ENCODE measurements around the gene ZNF687.
A peak's percentile ranks its signal among the peaks of the same experiment; 100 is the strongest.
"Not testable (repeated sequence)": the region's sequence is repeated elsewhere in the genome, so short reads cannot be mapped to it uniquely, and the experiment has no call there.

The ZNF687 gene, protein sequence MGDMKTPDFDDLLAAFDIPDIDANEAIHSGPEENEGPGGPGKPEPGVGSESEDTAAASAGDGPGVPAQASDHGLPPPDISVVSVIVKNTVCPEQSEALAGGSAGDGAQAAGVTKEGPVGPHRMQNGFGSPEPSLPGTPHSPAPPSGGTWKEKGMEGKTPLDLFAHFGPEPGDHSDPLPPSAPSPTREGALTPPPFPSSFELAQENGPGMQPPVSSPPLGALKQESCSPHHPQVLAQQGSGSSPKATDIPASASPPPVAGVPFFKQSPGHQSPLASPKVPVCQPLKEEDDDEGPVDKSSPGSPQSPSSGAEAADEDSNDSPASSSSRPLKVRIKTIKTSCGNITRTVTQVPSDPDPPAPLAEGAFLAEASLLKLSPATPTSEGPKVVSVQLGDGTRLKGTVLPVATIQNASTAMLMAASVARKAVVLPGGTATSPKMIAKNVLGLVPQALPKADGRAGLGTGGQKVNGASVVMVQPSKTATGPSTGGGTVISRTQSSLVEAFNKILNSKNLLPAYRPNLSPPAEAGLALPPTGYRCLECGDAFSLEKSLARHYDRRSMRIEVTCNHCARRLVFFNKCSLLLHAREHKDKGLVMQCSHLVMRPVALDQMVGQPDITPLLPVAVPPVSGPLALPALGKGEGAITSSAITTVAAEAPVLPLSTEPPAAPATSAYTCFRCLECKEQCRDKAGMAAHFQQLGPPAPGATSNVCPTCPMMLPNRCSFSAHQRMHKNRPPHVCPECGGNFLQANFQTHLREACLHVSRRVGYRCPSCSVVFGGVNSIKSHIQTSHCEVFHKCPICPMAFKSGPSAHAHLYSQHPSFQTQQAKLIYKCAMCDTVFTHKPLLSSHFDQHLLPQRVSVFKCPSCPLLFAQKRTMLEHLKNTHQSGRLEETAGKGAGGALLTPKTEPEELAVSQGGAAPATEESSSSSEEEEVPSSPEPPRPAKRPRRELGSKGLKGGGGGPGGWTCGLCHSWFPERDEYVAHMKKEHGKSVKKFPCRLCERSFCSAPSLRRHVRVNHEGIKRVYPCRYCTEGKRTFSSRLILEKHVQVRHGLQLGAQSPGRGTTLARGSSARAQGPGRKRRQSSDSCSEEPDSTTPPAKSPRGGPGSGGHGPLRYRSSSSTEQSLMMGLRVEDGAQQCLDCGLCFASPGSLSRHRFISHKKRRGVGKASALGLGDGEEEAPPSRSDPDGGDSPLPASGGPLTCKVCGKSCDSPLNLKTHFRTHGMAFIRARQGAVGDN

DNA sequence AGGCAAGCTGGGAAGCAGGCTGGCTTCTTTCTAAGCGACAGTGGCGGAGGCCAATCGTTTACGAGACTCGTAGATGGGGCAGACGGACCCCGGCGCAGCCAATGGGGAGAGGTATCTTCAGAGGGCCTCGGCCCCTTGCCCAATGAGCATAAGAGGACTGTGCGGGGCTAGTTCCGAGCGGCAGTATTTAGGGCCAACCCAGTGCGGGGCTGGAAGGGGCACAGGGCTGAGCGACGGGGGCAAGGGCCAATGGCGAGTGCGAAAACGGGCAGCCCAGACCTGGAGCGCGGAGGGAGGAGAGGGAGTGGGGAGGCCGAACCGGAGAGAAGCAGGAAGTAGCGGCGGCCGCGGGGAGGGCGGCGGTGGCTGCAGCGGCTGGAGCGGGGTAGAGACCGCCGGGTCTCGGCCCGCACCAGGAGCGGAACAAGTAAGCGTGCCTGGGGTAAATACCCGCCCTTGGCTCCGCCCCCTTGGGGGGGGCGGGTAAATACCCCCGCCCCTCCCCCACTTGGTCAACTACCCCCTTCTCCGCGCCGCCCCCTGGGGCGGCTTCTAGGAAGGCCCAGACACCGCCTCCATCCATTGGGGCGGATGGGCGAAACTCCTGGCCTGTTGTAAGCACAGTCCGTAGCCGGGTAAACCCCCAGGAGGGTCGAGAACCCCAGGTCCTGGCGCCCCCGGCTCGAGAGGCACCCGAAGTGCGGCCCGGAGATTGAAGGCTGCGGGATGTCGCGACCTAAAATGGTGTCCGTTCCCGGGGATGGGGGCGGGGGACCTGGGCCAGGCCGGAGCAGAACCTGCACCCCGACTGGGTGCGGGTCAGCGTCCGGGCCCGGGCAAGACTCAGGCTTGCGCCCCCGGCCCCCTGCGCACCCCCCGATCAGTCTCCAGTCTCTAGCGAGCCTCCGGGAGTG lies at the start of gene ZNF687:
Gene ZNF687, plus strand, starts transcription at position 331 of the 914 bp plus-strand sequence. CDS start 3,993 bp downstream, outside the sequence.
- peak; percentile 95 to 96 for DNase-seq (ENCODE audit: low read depth in 2 of 2)

DNA sequence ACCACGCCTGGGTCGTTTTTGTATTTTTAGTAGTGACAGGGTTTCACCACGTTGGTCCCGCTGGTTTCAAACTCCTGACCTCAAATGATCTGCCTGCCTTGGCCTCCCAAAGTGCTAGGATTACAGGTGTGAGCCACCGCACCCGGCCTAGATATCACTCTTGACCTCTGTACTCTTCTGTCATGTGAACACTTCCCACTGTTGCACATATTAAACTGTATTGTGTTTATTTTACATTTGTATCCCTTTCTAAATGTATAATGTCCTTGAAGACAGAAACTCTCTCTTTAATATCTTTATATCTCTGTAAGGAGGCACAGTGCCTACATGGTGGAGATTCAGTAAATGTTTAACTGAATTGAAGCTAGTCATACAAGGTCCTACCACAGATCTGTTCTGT lies 46.9 kb upstream of the ZNF687 start:
- DNase-seq (ENCODE audit: low read depth in 2 of 2), result no peak

DNA sequence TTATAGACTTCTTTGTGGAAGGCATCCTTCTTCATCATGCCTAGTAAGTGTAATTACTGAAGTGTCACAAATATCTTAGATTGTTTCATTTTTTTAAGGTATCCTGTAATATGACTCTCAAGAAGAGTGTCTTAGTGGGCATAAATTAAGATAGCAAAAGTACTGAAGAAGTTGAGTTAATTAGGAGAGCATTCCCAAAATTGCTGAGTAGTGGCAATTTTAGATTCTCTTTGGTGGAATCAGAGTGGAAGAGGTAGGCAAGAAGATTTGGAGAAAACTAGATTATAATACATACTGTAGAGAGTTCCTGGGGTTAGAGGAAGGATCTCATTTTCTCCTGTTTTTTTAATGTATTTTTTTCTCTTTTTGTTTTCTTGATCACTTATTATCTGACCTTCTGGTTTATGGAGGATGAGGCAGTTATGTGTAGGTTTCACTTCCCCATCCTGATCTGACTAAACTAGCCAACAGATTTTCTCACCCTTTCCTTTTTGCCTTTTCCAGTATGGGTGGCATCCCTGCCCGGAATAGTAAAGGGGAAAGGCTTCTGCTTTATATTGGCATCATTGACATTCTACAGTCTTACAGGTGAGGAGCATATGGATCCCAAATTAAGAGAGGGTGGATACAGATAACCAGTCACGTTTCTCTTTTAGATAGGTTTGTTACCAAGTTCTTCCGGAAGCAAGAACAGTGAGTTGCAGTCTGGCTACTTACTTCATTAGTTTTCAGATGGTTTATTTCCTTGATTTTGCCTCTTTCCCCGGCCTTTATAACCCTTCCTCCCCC lies 44.2 kb upstream of the ZNF687 start:
- no peak for DNase-seq (ENCODE audit: low read depth in 2 of 2)

DNA sequence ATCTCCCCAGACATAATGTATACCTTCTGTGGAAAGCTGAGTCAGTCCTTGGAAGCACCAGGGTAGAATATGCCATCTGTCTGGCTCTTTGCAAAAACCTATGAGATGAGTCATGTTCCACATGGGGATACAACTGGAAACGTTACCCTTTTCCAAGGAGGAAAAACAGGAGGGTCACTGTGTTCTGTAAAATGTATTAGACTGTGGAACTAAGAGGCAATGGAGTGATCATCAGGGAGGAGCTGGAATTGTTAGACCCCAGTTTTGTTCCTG lies 43.7 kb upstream of the ZNF687 start:
- DNase-seq (ENCODE audit: low read depth in 2 of 2), result no peak

DNA sequence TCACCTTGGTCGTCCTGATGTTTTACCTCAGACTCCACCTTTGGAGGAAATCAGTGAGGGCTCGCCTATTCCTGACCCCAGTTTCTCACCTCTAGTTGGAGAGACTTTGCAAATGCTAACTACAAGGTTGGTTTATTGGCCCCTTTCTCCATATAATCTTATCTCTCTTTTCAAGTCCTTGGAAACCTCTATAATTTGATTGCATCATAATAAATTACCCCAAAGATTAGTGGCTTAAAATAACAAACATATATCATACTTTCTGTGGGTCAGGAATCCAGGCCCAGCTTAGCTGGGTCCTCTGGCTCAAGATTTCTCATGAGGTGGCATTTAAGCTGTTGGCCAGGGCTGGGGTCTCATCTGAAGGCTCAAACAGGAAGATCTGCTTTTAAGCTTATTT lies 39.7 kb upstream of the ZNF687 start:
- no peak for DNase-seq (ENCODE audit: low read depth in 2 of 2)

DNA sequence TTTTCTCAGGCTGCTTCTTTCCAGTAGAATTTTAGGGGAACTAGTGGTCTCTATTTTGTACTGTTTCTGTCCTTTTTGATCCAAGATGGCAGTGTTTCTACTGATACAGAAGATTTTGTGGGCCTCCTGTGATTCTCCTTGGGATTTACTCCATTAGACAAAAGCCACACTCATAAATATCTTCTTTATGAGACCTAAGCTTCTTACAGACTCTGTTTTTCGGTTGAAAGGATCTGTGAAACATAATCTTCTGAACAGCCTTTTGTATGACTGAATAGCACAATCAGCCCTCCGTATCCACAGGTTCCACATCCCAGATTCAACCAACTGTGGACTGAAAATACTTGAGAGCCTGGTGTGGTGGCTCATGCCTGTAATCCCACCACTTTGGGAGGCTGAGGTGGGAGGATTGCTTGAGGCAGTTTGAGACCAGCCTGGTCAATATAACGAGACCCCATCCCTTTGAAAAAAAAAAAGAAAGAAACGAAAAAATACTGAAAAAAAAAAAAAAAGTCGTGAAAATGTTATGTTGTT lies 38.3 kb upstream of the ZNF687 start:
- no peak for DNase-seq (ENCODE audit: low read depth in 2 of 2)

DNA sequence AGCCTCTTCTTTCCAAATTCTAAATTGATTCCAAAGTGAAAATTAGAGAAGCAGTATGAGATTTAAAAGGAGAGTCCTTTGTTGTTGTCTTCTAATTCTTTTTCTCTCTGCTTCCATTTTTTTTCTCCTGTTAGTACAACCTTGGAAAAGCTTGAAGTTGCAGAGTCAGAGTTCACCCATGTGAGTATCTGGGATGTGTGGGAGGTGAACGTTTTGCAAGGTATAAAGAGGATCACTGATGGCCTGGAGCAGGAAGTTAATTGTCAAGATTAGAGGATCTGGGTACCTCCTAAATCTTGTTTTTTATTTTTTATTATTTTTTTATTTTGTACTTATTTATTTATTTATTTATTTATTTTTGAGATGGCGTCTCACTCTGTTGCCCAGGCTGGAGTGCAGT lies 35.3 kb upstream of the ZNF687 start:
- no peak for DNase-seq (ENCODE audit: low read depth in 2 of 2)

DNA sequence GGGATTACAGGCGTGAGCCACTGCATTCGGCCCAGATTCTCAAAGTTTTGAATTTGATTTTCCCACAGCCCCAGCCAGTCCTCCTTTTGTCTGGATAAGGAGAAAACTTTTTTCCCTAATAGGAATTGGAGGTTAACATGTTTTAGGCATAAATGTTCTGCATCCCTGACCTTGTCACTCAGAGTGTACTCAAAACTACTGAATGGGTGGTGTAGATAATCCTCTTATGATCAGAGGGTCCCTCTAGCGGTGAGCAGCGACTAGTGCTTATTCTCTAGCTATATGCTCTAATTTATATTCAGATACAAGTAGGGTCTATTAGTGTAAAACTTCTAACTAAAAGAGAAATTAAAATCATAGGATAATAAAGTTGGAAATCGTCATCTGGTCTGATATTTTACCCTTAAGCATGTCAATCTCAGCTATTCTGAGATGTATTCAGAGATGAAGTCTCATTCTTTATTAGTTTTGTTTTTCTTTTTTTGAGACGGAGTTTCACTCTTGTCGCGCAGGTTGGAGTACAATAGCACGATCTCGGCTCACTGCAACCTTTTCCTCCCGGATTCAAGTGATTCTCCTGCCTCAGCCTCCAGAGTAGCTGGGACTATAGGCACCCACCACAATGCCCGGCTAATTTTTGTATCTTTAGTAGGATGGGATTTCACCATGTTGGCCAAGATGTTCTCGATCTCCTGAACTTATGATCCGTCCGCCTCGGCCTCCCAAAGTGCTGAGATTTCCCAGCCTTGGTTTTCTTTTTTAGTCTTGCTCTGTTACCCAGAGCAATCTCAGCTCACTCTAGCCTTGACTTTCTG lies 30.2 kb upstream of the ZNF687 start:
- DNase-seq (ENCODE audit: low read depth in 2 of 2), result peak; percentile 20 to 47

DNA sequence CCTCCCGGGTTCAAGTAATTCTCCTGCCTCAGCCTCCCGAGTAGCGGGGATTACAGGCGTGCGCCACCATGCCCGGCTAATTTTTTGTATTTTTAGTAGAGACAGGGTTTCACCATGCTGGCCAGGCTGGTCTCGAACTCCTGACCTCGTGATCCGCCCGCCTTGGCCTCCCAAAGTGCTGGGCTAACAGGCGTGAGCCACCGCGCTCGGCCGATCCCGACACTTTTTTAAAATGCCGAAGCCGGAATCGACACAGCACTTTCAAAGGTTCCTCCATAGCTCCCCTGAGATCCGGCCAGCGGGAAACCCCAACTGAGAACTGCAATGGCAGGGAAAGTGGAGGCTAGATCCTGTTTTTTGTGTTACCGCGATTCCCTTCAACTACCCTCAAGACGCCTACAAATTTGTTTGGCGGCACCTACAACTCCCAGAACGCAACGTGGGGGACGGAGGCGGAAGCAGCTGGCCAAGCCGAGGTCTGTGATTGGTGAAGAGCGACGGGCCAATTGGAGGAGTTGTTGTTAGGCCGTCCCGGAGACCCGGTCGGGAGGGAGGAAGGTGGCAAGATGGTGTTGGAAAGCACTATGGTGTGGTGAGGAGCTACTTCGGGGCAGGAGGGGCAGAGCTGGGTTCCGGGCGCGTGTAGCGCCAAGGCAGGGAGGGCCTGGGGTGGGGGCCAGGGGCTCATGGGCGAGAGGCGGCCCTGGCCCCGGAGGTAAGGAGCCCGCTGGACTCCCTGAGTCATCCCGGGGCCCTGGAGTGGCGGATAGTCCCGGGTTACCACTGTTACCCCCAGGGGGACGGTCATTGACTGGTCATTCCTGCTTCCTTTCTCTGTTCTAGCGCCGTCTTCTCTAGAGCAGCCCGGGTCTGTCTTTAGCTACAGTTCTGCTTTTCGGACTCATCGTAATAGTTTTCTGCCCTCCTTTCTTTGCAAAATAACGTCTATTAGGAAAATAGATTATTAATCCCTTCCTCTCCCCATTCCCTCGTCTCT lies 27.6 kb upstream of the ZNF687 start, which contains the start of gene PSMD4:
Gene PSMD4, plus strand, starts transcription at position 518 of the 997 bp plus-strand sequence. Its CDS starts 49 bp downstream, at position 567.
- peak; percentile 85 for DNase-seq (ENCODE audit: low read depth in 2 of 2)

DNA sequence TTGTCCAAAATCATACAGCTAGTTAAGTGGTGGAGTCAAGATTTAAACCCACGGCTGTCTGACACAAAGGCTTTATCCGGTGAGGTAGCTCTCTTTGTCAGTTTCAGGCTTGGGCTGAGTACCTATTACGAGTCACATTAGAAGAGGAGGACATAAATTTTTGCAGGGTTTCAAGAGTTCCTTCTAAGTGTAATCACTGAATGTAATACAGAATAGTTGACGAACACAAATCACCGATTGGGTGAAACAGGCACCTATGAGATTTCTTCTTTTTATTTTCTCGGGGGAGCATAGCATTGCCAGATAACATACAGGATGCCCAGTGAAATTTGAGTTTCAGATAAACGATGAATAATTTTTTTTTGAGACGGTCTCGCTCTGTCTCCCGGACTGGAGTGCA lies 26.7 kb upstream of the ZNF687 start:
- no peak for DNase-seq (ENCODE audit: low read depth in 2 of 2)

DNA sequence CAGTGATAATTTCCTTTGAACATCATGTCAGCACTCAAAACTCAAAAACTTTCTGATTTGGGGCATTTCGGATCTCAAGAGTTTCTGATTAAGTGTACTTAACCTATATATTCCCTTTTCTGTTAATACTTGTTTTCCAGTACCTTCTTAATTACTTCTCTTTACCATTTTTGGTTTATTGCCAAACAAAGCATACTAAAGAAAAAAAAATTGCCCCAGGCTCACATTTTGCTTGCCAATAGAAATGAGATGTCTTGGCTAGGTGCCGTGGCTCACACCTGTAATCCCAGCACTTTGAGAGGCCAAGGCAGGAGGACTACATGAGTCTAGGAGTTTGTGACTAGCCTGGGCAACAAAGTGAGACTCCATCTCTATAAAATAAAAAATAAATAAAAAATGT lies 22.7 kb upstream of the ZNF687 start:
- DNase-seq (ENCODE audit: low read depth in 2 of 2), result no peak

DNA sequence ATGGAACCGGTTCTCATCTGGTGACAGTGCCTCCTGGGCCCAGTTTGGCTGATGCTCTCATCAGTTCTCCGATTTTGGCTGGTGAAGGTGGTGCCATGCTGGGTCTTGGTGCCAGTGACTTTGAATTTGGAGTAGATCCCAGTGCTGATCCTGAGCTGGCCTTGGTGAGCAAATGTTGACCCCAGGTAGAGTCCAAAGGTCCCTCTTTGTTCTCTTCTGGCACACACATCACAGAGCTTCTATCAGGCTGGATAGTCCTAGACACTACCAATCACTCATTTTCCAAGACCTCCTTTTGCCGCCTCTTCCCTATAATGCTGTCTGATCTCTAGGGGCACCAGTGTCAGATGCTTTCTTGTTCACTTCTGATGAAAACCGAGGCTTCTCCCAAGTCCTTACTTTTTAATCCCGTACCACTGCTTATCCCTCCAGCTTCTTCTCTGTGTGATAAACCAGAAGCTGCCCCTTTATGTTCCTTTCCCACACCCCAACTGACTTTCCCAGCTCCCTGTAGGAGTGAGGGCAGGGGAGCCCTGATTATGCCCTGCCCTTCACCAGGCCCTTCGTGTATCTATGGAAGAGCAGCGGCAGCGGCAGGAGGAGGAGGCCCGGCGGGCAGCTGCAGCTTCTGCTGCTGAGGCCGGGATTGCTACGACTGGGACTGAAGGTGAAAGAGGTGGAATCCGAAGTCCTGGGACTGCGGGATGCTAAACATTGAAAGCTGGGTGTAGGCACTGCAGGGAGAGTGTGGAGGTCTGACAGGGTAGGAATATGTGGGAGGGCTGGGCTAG lies 16.5 kb upstream of the ZNF687 start:
- no peak for DNase-seq (ENCODE audit: low read depth in 2 of 2)

DNA sequence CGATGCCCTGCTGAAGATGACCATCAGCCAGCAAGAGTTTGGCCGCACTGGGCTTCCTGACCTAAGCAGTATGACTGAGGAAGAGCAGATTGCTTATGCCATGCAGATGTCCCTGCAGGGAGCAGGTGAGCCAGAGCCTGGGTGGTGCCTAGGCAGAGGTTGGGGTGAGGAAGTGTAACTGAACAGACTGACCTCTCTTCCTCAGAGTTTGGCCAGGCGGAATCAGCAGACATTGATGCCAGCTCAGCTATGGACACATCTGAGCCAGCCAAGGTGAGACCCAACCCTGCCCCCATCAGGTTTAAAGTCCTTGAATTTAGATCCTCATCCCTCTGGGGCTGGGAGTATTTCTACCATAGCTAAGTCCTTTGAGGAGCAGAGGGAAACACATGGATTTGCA lies 15.8 kb upstream of the ZNF687 start:
- no peak for DNase-seq (ENCODE audit: low read depth in 2 of 2)

DNA sequence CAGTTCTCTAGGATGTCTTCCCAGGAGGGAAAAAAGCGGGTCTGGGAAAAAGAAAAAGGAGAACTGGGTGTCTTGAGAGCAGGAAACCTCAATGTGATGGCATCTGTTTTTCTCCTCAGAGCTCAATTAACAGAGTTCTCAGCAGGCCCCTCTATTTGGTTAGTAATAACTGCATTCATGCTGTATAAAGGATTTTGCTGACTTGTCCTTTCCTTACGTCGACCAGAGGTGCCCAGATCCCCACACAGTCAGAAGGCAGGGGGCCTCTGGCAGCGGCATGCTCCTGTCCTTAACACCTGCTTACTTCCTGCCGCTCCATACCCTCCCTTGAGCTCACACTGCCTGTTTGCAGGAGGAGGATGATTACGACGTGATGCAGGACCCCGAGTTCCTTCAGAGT lies 15.3 kb upstream of the ZNF687 start:
- DNase-seq (ENCODE audit: low read depth in 2 of 2), result no peak

DNA sequence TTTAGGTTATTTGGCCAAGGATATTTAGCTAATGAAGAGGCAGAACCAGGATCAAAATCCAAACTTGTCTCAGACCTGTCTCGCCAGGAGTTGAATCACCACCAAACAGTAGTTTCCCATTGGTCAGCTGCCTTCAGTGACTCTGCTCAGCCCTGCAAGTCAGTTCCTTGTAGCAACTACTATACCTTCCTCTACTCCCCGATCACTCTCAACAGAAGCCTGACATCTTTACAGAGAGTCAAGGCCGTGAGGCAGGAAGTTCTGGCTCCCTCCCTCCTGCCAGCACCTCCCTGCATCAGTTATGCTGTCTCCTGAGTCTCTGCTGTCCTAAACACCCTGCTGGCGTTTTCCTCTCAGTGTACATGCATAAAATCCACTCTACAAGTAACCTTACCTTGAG lies 14.3 kb upstream of the ZNF687 start:
- DNase-seq (ENCODE audit: low read depth in 2 of 2), result no peak

DNA sequence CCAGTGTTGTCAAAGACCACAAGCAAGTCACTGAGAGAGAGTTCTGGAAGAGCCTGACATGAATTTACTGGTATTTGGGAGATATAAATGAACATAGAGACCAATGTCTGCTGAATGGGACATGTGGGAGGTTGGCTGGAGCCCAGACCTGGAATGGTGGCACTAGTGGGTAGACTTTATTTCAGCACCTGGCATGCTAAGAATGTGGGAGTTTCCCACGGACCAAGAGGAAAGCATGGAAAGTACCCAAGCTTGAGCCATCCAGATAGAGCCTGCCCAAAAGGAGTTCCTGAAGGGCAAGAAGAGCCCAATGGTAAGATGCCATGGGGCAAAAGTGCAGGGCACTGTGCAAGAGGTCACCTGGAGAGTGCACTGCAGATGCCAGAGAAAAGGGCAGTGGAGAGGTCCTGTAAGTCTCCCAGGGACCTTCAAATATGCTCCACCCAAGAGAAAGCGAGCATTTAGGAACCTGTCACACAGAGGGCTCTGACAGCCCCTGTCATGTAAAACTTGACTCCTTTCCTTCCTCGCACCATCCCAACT lies 8.1 kb upstream of the ZNF687 start:
- no peak for DNase-seq (ENCODE audit: low read depth in 2 of 2)

DNA sequence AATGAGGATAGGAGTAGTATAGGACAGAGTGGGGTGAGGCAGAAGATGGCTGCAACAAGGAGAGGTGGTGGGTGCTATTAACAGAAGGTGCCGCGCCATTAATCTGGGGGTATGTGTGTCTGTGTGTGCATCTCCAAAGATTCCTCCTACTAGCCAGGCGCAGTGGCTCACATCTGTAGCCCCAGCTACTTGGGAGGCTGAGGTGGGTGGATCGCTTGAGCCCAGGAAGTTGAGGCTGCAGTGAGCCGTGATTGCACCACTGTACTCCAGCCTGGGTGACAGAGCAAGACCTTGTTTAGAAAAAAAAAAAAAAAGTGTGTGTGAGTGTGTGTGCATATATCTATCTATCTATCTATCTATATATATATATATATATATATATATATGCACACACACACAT lies 6.8 kb upstream of the ZNF687 start:
- DNase-seq (ENCODE audit: low read depth in 2 of 2), result not testable (repeated sequence)

Measured in stimulated activated CD8-positive, alpha-beta memory T cell treated with anti-CD3 and anti-CD28 coated beads, Interleukin-2, amount 100 ng/mL, for 1 hour (primary cell).